K562 (cell line): ENCODE results near the gene SCART1. TPM values are rescaled to one million over a fixed set of nuclear protein-coding genes. Genes with fewer than 3 reads are reported as not detected.

Experiments
- ATAC-seq: fragments of 200-7000 bp; cut with Tn5 transposase; 3 replicates; pipeline ENCODE4 v1.9.1; 2020; ENCODE audit warnings: moderate library complexity
- BruUV-seq: library from RNA; stranded (reverse); fragments of 400-500 nt; replicated peaks from 2 replicates; lab custom pipeline; 2021; lab: Mats Ljungman, UMichigan
- CTCF ChIA-PET: fragments of 300-600 bp; formaldehyde crosslinking; extraction: SDS; loops from one replicate; lab custom pipeline; 2021; ENCODE audit warnings: low intra/inter-chr PET ratio; lab: Yijun Ruan, JAX
- POLR2A ChIA-PET: fragments of 300-600, 350-650 bp; sonication (Branson Sonifier 250); formaldehyde crosslinking; extraction: SDS; loops from one replicate; lab custom pipeline; 2021; ENCODE audit warnings: antibody characterized with exemption, inconsistent platforms; lab: Yijun Ruan, JAX
- DNase-seq, 4 experiments: peaks; one replicate each; pipeline versions ENCODE4 v3.0.0 to v3.0.0-alpha.2; 2011 to 2018; ENCODE audit warnings: low spot score in 3 of 4, mixed read lengths in 3 of 4; ENCODE audit errors: extremely low read depth in 1 of 4
- FAIRE-seq: peaks from 2 replicates; lab custom pipeline; 2011; peaks lifted over from hg19 to GRCh38; lab: Jason Lieb, UNC
- H2AFZ ChIP-seq: 2 replicates; pipeline ENCODE4 v1.6.0; 2011; ENCODE audit warnings: low read depth, low read length, control low read depth, inconsistent platforms
- H3K27ac ChIP-seq: fragments of 200-600 bp; 3 replicates; pipeline ENCODE4 v1.8.0; 2011; ENCODE audit warnings: low read depth, mild to moderate bottlenecking, control low read depth, inconsistent platforms, low read length, moderate library complexity, mixed read lengths; ENCODE audit errors: extremely low read depth
- H3K27me3 ChIP-seq, 2 experiments: fragments of 300-600 bp in 1 of 2; 2 replicates in 1 of 2; 3 replicates in 1 of 2; pipeline versions ENCODE4 v1.6.0 to v1.8.0; 2011; ENCODE audit warnings: inconsistent platforms in 2 of 2, low read length in 2 of 2, mild to moderate bottlenecking in 1 of 2, mixed read lengths in 1 of 2, moderate library complexity in 1 of 2; ENCODE audit not compliant: control insufficient read depth in 2 of 2, insufficient read depth in 2 of 2
- H3K36me3 ChIP-seq: fragments of 300-600 bp; 3 replicates; pipeline ENCODE4 v1.8.0; 2011; ENCODE audit warnings: mild to moderate bottlenecking, low read length, inconsistent platforms; ENCODE audit not compliant: control insufficient read depth, insufficient read depth
- H3K4me1 ChIP-seq, 2 experiments: fragments of 200-600 bp in 1 of 2; replicated peaks in 1 of 2; 2 replicates in 1 of 2; 3 replicates in 1 of 2; pipeline versions ENCODE4 v1.5.1 to v1.8.0; 2011; ENCODE audit warnings: inconsistent platforms in 2 of 2, low read length in 2 of 2, mild to moderate bottlenecking in 1 of 2, mixed read lengths in 1 of 2, moderate library complexity in 1 of 2; ENCODE audit not compliant: control insufficient read depth in 2 of 2, insufficient read depth in 2 of 2
- H3K4me2 ChIP-seq: 2 replicates; pipeline ENCODE4 v1.6.1; 2011; ENCODE audit warnings: low read length, control low read depth, inconsistent platforms, mixed read lengths; ENCODE audit not compliant: insufficient read depth
- H3K4me3 ChIP-seq: fragments of 200-600 bp; sonication (generic), shearing (Covaris generic); 2 replicates; pipeline ENCODE4 v1.5.1; 2016; ENCODE audit warnings: control low read depth, inconsistent platforms
- H3K79me2 ChIP-seq: fragments of 200-600 bp; 3 replicates; pipeline ENCODE4 v1.8.0; 2011; ENCODE audit warnings: low read length, inconsistent platforms; ENCODE audit not compliant: control insufficient read depth, insufficient read depth
- H3K9ac ChIP-seq, 2 experiments: 2 replicates each; pipeline versions ENCODE4 v1.6.0 to v1.6.1; 2011; ENCODE audit warnings: low read depth in 2 of 2, low read length in 2 of 2, control low read depth in 1 of 2, inconsistent platforms in 1 of 2, mild to moderate bottlenecking in 1 of 2, mixed read lengths in 1 of 2; ENCODE audit not compliant: insufficient read depth in 1 of 2
- H3K9me1 ChIP-seq: one replicate; pipeline ENCODE4 v1.6.0; 2011; ENCODE audit warnings: inconsistent platforms, mild to moderate bottlenecking, low read length, moderate library complexity; ENCODE audit not compliant: control insufficient read depth, insufficient read depth
- H3K9me3 ChIP-seq: replicated peaks from 2 replicates; pipeline ENCODE4 v1.5.1; 2011; ENCODE audit warnings: low read depth, low read length, inconsistent platforms; ENCODE audit not compliant: control insufficient read depth, insufficient read depth
- H4K20me1 ChIP-seq: replicated peaks from 2 replicates; pipeline ENCODE4 v1.6.1; 2011; ENCODE audit warnings: low read length, inconsistent platforms, mixed read lengths; ENCODE audit not compliant: control insufficient read depth, insufficient read depth
- CHD2 ChIP-seq: IDR thresholded peaks from 2 replicates; pipeline ENCODE4 v1.6.1; 2011; ENCODE audit warnings: low read depth, low read length
- ELF2 ChIP-seq: fragments of 250-450 bp; sonication (Bioruptor Pico); IDR thresholded peaks from 2 replicates; pipeline ENCODE4 v1.5.0; 2021; ENCODE audit warnings: mild to moderate bottlenecking
- ESRRA ChIP-seq: fragments of 450-650 bp; IDR thresholded peaks from 2 replicates; pipeline ENCODE4 v1.6.1; 2014; ENCODE audit warnings: low read depth, mild to moderate bottlenecking, moderate library complexity, borderline replicate concordance
- ETV5 ChIP-seq: sonication (generic); formaldehyde crosslinking; IDR thresholded peaks from 2 replicates; pipeline ENCODE4 v1.4.0; 2020; ENCODE audit warnings: low read depth, mild to moderate bottlenecking, missing genetic modification reagents
- KLF16 ChIP-seq: IDR thresholded peaks from 2 replicates; pipeline ENCODE4 v1.6.1; 2016; ENCODE audit warnings: antibody characterized with exemption
- MAFF ChIP-seq: IDR thresholded peaks from 2 replicates; pipeline ENCODE4 v1.6.1; 2012; ENCODE audit warnings: low read length, improper control_type of control experiment
- MEIS2 ChIP-seq: fragments of 450-650 bp; IDR thresholded peaks from 2 replicates; pipeline ENCODE4 v1.6.1; 2014; ENCODE audit warnings: mild to moderate bottlenecking; ENCODE audit not compliant: partially characterized antibody
- NFE2 ChIP-seq: IDR thresholded peaks from 2 replicates; pipeline ENCODE4 v1.6.1; 2014; ENCODE audit warnings: antibody characterized with exemption, low read depth
- PHF8 ChIP-seq: fragments of 200-600 bp; sonication (generic); IDR thresholded peaks from 2 replicates; pipeline ENCODE4 v1.6.1; 2012; ENCODE audit warnings: mixed run types, mild to moderate bottlenecking, inconsistent platforms, low read length, moderate library complexity, borderline replicate concordance
- RUNX1 ChIP-seq: sonication (generic); IDR thresholded peaks from 2 replicates; pipeline ENCODE4 v1.6.1; 2016; ENCODE audit warnings: antibody characterized with exemption, low read depth
- TBP ChIP-seq: optimal IDR thresholded peaks from 2 replicates; pipeline ENCODE3; 2011; ENCODE audit warnings: low read depth, low read length, improper control_type of control experiment
- YY1 ChIP-seq, 3 experiments: IDR thresholded peaks; 2 replicates each; pipeline ENCODE4 v1.6.1; 2011; ENCODE audit warnings: low read length in 2 of 3, mild to moderate bottlenecking in 2 of 3, moderate library complexity in 2 of 3, borderline replicate concordance in 1 of 3, control low read depth in 1 of 3, low read depth in 1 of 3; ENCODE audit not compliant: insufficient read depth in 3 of 3, insufficient replicate concordance in 2 of 3, control insufficient read depth in 1 of 3, insufficient read length in 1 of 3; ENCODE audit errors: extremely low read depth in 1 of 3
- ZNF224 ChIP-seq: sonication (generic); formaldehyde crosslinking; IDR thresholded peaks from 2 replicates; pipeline ENCODE4 v1.8.0; 2022; ENCODE audit warnings: mild to moderate bottlenecking, missing genetic modification reagents
- whole genome bisulfite sequencing: fragments of 100-300 bp; shearing (Covaris generic); methylation state at CpG from one replicate; pipeline ENCODE4 v1.1.6; 2016; ENCODE audit warnings: low coverage, mixed read lengths; ENCODE audit not compliant: insufficient coverage; ENCODE audit errors: missing lambda C conversion rate; 5-methylcytosine and 5-hydroxymethylcytosine counted together
- in situ Hi-C: fragments of 300-500 bp; cut with MboI; formaldehyde crosslinking; loops from 4 replicates; pipeline ENCODE4 v1.15.0; 2018; ENCODE audit warnings: inconsistent platforms, mixed read lengths
- intact Hi-C: fragments of 100-400 bp; cut with micrococcal nuclease; formaldehyde crosslinking; loops from 2 replicates; pipeline ENCODE4 v1.14.2; 2022
- polyA plus RNA-seq, 8 experiments: library from polyadenylated mRNA; depleted of rRNA in 4 of 8; stranded (reverse) in 5 of 8; unstranded in 3 of 8; fragments of >200 nt; fragmentation: Nextera tagmentation in 2 of 8; fragmentation: Illumina TruSeq in 1 of 8; extraction: Ambion mirVana in 2 of 8; extraction: Trizol in 1 of 8; gene quantifications; 2 replicates each; pipeline versions ENCODE4 v1.2.1 to v1.2.3, GENCODE V29; 2011 to 2014; ENCODE audit warnings: inconsistent platforms in 1 of 8, missing spikeins in 1 of 8
- total RNA-seq, 7 experiments: library from RNA; depleted of rRNA in 6 of 7; stranded (reverse); fragments of >200 nt in 6 of 7; fragmentation: Illumina TruSeq in 2 of 7; extraction: Trizol in 2 of 7; gene quantifications; 2 replicates each; pipeline versions ENCODE4 v1.2.1 to v1.2.3, GENCODE V29; 2011 to 2021; ENCODE audit warnings: low replicate concordance in 1 of 7
- TF ChIP-seq, protein P1 (sequence below): fragments of 450-650 bp; IDR thresholded peaks from 2 replicates; pipeline ENCODE4 v1.6.1; 2016; ENCODE audit warnings: low read depth, mild to moderate bottlenecking, moderate library complexity
- TF ChIP-seq, protein P2 (sequence below): fragments of 250-450 bp; sonication (Bioruptor Pico); IDR thresholded peaks from 2 replicates; pipeline ENCODE4 v1.5.1; 2021; ENCODE audit warnings: mild to moderate bottlenecking
- TF ChIP-seq, protein P3 (sequence below): fragments of 200-800 bp; sonication (Bioruptor generic); IDR thresholded peaks from 2 replicates; pipeline ENCODE4 v1.6.1; 2017; ENCODE audit warnings: missing genetic modification characterization, missing compliant biosample characterization
- TF ChIP-seq, protein P4 (sequence below): fragments of 250-450 bp; sonication (Bioruptor Pico); IDR thresholded peaks from 2 replicates; pipeline ENCODE4 v1.8.0; 2021; ENCODE audit warnings: mild to moderate bottlenecking, moderate library complexity
- TF ChIP-seq, protein P5 (sequence below): sonication (generic); formaldehyde crosslinking; IDR thresholded peaks from 2 replicates; pipeline ENCODE4 v1.8.0; 2022; ENCODE audit warnings: mild to moderate bottlenecking, missing genetic modification reagents

The SCART1 gene
- total and polyA plus RNA-seq, 9 of the 15 experiments (the other 6 are each of a cell fraction or from before 2014, with no cell fraction given) = 0.18 to 6.5 (median 4.5) TPM

DNA sequence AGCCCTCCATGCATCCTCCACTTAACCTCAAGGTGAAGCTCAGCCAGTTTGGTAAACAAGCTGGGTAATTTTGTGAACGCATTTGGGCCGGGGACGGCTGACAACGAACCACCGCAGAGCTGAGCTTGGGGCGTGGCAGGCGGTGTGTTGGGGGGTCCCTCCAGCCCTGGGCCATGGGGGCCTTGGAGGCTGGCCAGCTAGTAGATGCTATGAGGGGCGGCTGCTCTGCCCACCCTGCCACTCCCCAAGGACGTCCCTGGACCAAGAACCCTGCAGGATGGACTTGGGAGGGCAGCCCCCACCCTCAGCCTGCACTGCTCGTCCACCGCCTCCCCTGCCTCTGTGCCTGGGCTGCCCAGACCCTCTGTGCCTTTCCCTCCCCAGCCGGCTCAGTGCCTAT, 12.0 kb upstream of the SCART1 start:
- FAIRE-seq (no peak), ATAC-seq (no peak), DNase-seq (no peak)
- H3K27me3 ChIP-seq = peaks cover 0 to 7% of the 10 kb centered on the region in 2 experiments; a peak in 1 of 5 replicates
- POLR2A ChIA-PET = interaction anchor here (0.6 kb wide), 3 partner anchors 16 to 116 kb away, joined by 3 read pairs; no protein-coding TSS in a partner anchor
- no peaks in the 10 kb centered on the region for H3K36me3 ChIP-seq
- no peak overlapping the region for H3K9ac ChIP-seq
- no peaks in the 10 kb centered on the region for H4K20me1 ChIP-seq
- no peaks in the 10 kb centered on the region for H3K79me2 ChIP-seq
- intact Hi-C loops = loop anchor here (5.0 kb wide), 1 partner anchor 114 kb away; no protein-coding TSS in a partner anchor
- H3K9me1 ChIP-seq = no peaks in the 10 kb centered on the region
- no peak overlapping the region for H3K4me3 ChIP-seq
- WGBS = 10% methylated on average over 11 of the region's 12 CpGs
- BruUV-seq = no TSS peak
- CTCF ChIA-PET = no interaction called here
- in situ Hi-C loops = no loop called here
- H3K9me3 ChIP-seq = peaks cover 2% of the 10 kb centered on the region; the same call in 1 of the 2 replicates
- no peak overlapping the region for H3K27ac ChIP-seq
- peaks cover 0 to 12% of the 10 kb centered on the region in 2 experiments; a peak in 1 of 5 replicates for H3K4me1 ChIP-seq
- no peak overlapping the region for H2AFZ ChIP-seq
- no peak overlapping the region for H3K4me2 ChIP-seq
- TF ChIP-seq, protein P1, sequence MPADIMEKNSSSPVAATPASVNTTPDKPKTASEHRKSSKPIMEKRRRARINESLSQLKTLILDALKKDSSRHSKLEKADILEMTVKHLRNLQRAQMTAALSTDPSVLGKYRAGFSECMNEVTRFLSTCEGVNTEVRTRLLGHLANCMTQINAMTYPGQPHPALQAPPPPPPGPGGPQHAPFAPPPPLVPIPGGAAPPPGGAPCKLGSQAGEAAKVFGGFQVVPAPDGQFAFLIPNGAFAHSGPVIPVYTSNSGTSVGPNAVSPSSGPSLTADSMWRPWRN = no peak
- TF ChIP-seq ETV5 (CRISPR knock-in tag) (no peak), MEIS2 (no peak), PHF8 (no peak), CHD2 (no peak), MAFF (no peak), ZNF224 (CRISPR knock-in tag) (no peak), ELF2 (CRISPR knock-in tag) (no peak), ESRRA (no peak), NFE2 (no peak), YY1 (IDR thresholded peaks at IDR 0.05; ENCODE audit: borderline replicate concordance in 1 of 3, control insufficient read depth in 1 of 3, extremely low read depth in 1 of 3, insufficient read depth in 3 of 3, insufficient read length in 1 of 3, insufficient replicate concordance in 2 of 3, low read depth in 1 of 3, low read length in 2 of 3) (no peak), KLF16 (no peak), TBP (no peak), RUNX1 (no peak)
- TF ChIP-seq, protein P2, sequence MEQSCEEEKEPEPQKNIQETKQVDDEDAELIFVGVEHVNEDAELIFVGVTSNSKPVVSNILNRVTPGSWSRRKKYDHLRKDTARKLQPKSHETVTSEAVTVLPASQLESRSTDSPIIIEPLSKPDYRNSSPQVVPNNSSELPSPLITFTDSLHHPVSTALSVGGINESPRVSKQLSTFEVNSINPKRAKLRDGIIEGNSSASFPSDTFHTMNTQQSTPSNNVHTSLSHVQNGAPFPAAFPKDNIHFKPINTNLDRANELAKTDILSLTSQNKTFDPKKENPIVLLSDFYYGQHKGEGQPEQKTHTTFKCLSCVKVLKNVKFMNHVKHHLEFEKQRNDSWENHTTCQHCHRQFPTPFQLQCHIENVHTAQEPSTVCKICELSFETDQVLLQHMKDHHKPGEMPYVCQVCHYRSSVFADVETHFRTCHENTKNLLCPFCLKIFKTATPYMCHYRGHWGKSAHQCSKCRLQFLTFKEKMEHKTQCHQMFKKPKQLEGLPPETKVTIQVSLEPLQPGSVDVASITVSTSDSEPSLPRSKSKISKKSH (CRISPR knock-in tag) = no peak
- TF ChIP-seq, protein P3, sequence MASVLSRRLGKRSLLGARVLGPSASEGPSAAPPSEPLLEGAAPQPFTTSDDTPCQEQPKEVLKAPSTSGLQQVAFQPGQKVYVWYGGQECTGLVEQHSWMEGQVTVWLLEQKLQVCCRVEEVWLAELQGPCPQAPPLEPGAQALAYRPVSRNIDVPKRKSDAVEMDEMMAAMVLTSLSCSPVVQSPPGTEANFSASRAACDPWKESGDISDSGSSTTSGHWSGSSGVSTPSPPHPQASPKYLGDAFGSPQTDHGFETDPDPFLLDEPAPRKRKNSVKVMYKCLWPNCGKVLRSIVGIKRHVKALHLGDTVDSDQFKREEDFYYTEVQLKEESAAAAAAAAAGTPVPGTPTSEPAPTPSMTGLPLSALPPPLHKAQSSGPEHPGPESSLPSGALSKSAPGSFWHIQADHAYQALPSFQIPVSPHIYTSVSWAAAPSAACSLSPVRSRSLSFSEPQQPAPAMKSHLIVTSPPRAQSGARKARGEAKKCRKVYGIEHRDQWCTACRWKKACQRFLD (CRISPR knock-in tag) = no peak
- TF ChIP-seq, protein P4, sequence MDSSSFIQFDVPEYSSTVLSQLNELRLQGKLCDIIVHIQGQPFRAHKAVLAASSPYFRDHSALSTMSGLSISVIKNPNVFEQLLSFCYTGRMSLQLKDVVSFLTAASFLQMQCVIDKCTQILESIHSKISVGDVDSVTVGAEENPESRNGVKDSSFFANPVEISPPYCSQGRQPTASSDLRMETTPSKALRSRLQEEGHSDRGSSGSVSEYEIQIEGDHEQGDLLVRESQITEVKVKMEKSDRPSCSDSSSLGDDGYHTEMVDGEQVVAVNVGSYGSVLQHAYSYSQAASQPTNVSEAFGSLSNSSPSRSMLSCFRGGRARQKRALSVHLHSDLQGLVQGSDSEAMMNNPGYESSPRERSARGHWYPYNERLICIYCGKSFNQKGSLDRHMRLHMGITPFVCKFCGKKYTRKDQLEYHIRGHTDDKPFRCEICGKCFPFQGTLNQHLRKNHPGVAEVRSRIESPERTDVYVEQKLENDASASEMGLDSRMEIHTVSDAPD = no peak
- TF ChIP-seq, protein P5, sequence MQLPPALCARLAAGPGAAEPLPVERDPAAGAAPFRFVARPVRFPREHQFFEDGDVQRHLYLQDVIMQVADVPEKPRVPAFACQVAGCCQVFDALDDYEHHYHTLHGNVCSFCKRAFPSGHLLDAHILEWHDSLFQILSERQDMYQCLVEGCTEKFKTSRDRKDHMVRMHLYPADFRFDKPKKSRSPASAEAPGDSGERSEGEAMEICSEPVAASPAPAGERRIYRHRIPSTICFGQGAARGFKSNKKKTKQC (CRISPR knock-in tag) = no peak
